Stimulated activated CD8-positive, alpha-beta memory T cell treated with anti-CD3 and anti-CD28 coated beads, Interleukin-2, amount 100 ng/mL, for 1 hour (primary cell): ENCODE measurements around the gene DOK1.
A peak's percentile ranks its signal among the peaks of the same experiment; 100 is the strongest.
"Not testable (repeated sequence)": the region's sequence is repeated elsewhere in the genome, so short reads cannot be mapped to it uniquely, and the experiment has no call there.

ENCODE experiments used
- DNase-seq, 2 donors: peaks; one replicate each; pipeline ENCODE4 v3.0.0-alpha.2; 2020; ENCODE audit warnings: low read depth in 2 of 2

Gene DOK1

GRCh38 chr2:74548285-74548899 lies 6.1 kb upstream of the DOK1 start:
- DNase-seq, result no peak

GRCh38 chr2:74548900-74549826 lies 5.4 kb upstream of the DOK1 start:
- DNase-seq, result no peak

- DNase-seq, result no peak
Measured at GRCh38 chr2:74550231-74550630, 4.3 kb upstream of the DOK1 start.

DNA sequence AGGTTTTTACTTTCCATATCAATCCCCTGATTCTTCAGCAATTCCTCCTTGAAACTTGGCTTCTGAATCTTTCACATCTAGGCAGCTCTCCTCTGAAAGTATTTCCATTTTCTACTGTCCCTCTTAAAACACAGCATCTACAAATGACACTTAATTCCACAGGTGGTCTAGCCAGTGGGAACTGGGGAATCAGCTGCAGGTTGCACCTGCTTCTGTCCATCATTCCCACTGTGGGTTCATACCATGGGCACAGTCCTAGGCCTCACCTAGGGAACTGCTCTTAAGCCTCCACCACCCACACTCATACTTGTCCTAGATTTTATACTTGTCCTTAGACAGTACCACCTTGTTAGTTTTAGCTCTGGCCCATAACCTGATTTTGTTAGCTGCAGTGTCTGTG lies 3.0 kb upstream of the DOK1 start:
- no peak for DNase-seq

GRCh38 chr2:74551942-74552913 lies 2.3 kb upstream of the DOK1 start:
- DNase-seq, result no peak

DNA sequence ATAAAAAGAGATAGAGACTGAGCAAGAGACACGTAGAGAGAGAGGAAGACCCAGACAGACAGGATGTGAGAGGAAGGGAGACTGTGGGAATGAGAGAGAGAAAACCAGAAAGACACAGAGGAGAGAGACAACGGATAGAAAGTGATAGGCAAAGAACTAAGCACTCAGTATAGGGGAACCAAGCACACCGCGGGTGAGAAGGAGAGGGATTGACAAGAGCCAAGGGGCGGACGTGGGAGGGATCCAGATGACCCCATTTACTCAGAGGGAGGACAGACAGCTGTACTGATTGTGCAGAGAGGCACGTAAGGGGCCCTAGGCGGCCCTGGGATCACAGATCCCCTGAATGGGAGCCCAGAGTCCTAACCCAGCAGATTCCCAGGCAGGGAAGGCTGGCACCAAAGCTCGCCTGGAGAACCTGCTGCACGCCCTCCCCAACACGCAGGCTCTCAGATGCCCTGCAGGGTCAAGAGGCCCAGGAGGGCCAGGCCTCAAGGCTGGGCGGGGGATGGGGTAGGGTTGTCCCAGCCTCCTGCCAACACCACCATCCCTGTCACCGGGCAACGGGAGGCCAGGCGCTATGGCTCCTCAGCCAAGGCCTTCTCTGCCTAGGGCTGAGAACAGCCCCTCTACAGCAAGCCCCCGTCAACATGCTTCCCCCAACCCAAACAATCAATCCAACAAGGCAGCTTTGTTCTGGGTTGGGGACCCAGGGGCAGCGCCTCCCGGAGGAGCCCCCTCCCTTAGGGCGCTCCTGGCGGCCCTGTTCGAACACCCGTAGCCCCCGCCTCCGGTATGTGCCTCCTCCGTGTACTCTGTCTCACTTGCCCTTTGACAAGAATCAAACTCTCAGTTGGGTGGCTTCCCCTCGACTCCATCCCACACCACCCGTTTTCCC lies 1.4 kb upstream of the DOK1 start:
- DNase-seq, result no peak

- DNase-seq, result peak in 1 of 2 donors; percentile 25
Measured at GRCh38 chr2:74554820-74555531, 456 bp downstream of the DOK1 start.

DNA sequence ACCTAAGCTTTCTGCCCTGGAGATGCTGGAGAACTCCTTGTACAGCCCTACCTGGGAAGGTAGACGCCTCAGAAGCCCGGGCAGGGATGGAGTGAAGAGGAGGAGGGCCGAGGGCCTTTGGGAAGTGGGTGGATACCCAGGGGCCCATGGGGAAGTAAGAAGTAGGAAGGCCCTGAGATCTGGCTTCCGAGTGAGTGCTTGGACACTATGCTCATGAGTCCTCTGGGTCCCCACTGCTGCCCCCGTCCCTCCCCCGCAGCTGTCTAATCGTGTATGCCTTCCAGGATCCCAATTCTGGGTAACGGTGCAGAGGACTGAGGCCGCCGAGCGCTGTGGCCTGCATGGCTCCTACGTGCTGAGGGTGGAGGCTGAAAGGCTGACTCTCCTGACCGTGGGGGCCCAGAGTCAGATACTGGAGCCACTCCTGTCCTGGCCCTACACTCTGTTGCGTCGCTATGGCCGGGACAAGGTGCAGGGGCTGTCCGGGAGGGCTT lies 1.1 kb downstream of the DOK1 start:
- no peak for DNase-seq

GRCh38 chr2:74556159-74556558 lies 1.6 kb downstream of the DOK1 start:
- DNase-seq, result no peak

DNA sequence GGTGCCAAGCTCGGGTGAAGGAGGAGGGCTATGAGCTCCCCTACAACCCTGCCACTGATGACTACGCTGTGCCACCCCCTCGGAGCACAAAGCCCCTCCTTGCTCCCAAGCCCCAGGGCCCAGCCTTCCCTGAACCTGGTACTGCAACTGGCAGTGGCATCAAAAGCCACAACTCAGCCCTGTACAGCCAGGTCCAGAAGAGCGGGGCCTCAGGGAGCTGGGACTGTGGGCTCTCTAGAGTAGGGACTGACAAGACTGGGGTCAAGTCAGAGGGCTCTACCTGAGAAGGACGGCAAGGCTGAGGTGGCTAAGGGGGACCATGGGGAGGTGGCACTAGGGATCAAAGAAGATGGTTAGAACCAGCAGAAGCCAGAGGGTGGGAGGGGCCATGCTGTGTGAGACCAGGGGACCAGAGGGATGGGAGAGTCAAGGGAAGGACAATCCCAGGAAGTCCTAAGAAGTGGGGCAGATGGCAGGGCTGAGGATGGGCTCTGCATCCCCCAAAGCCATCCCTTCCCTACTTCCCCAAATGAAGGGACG lies 2.4 kb downstream of the DOK1 start:
- no peak for DNase-seq

DNA sequence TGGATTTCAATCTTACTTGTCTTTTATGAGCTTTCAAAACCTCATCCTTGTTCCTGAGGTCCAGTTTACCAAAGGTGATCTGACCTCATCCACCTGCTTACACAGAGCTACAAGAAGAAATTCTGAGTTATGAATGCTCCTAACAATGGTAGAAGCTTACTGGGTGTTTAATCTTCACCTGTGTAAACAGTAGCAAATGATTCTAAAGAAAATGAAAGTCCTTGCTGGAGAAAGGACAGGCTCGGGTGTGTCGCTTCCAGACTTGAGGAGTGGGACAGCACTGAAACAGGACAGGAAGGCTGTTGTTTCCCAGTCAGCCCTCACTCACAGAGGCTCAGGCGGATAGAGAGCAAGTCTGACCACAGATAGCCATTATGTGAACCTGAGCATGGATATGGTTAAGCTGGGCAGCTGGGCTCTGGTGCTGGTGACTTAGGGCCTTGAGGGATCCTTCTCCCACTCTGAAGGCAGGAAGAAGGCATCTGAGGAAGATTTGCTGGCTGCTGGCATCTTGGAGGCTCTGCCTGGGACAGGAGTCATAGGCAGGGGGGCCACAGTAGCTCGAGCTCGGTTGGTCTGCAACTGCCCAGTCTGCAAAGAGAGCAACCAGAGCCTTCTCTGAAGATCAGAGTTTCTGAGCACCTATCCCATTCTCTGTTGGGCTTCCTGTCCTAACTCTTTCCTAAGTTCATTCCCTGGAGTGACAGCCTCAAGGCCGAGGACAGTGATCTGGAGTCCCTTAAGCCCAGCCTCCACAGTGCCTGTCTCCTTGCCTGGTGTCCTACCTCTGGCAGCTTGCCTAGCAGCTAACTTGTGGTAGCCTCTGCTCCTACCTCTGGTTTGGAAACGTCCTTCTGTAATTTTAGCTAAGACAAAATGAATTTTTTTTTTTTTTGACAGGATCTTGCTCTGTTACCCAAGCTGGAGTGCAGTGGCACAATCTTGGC lies 4.0 kb downstream of the DOK1 start:
- DNase-seq, result no peak

- DNase-seq, result no peak
Measured at GRCh38 chr2:74559912-74560311, 5.4 kb downstream of the DOK1 start.

DNA sequence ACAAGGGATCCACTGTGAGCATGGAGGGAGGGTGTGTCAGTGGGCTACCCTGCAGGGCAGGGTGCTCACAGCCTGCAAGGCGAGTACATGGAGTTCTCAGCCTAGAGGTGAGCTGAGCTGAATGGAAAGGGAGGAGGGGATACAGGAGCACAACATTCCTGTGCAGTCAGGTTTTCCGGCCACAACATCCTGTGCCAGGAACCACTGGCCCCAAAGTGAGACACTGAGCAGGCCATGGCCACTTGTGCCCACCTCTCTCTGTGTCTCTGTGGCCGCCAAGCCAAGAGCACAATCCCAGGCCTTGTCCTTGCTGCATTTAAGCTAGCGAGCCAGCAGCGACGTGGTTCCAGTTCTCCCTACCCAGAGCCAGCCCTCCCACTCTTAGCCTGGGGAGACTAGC lies 6.1 kb downstream of the DOK1 start:
- no peak for DNase-seq

GRCh38 chr2:74561022-74561421 lies 6.5 kb downstream of the DOK1 start:
- DNase-seq, result not testable (repeated sequence)

DNA sequence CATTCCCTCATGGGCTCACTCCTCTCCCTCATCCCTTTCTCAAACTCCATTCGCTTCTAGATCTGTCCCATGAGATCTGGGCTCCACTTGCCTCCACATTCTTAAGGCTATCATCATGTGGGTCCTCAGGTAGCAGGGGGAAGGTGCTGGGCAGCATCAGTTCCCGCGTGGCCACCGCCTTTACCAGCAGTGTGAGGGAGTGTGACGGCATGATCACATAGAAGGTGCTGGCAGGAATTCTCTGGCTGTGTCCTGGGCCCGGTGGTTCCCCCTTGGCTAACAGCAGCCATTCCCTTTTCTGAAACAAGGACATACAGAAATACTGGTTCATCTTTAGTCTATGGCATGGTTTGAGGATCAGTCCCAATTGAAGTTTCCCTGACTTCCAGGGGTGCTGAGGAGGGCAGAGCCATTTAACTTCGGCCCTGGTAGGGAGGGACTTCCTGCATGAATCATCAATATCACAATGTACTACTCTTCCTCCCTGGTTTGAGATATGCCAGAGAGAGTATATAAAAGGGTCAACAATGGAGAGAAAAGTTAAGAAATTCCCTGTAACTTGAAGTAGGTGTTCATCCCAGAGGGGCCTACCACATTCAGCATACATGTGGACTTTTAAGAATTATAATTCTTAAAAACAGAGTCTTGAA lies 7.7 kb downstream of the DOK1 start:
- no peak for DNase-seq

- no peak for DNase-seq
Measured at GRCh38 chr2:74564222-74564621, 9.7 kb downstream of the DOK1 start.

- DNase-seq, result no peak
Measured at GRCh38 chr2:74566076-74566753, 11.7 kb downstream of the DOK1 start.

GRCh38 chr2:74566754-74567085 lies 12.2 kb downstream of the DOK1 start:
- no peak for DNase-seq
